Peyer's patch (tissue), 4 donors: ENCODE data around the gene GAN. TPM values are rescaled to one million over a fixed set of nuclear protein-coding genes. Genes with fewer than 3 reads are reported as not detected.
A peak's percentile ranks its signal among the peaks of the same experiment; 100 is the strongest.
"Not testable (repeated sequence)": the region's sequence is repeated elsewhere in the genome, so short reads cannot be mapped to it uniquely, and the experiment has no call there.

Experiments
- DNase-seq, 3 donors: peaks; one replicate each; pipeline ENCODE4 v3.0.0-alpha.2; 2017 to 2019
- H3K27ac ChIP-seq, 4 donors: fragments of 200-600 bp; sonication (generic); one replicate each; pipeline ENCODE4 v1.5.1; 2016 to 2019
- H3K27me3 ChIP-seq, 2 donors: fragments of 200-600 bp; sonication (generic); one replicate each; pipeline ENCODE4 v1.5.1; 2019
- H3K36me3 ChIP-seq, 3 donors: fragments of 200-600 bp; sonication (generic); one replicate each; pipeline ENCODE4 v1.5.1; 2016 to 2019
- H3K4me1 ChIP-seq, 4 donors: fragments of 200-600 bp; sonication (generic); one replicate each; pipeline ENCODE4 v1.5.1; 2016 to 2019
- H3K4me3 ChIP-seq, 4 donors: fragments of 200-600 bp; sonication (generic); 1 replicate in 3 of 4; 2 replicates in 1 of 4; pipeline ENCODE4 v1.5.1; 2016 to 2019; ENCODE audit warnings: mild to moderate bottlenecking in 1 of 4
- H3K9me3 ChIP-seq, 4 donors: fragments of 200-600 bp; sonication (generic); one replicate each; pipeline ENCODE4 v1.5.1; 2016 to 2019; ENCODE audit warnings: mild to moderate bottlenecking in 1 of 4
- CTCF ChIP-seq, 6 experiments: fragments of 450-650 bp in 4 of 6; fragments of 200-600 bp in 2 of 6; sonication (generic) in 1 of 6; IDR thresholded peaks; one replicate each; pipeline ENCODE4 v1.5.1; 2017 to 2019; ENCODE audit warnings: antibody characterized with exemption in 6 of 6, mild to moderate bottlenecking in 3 of 6, moderate library complexity in 1 of 6
- POLR2A ChIP-seq, 2 donors: fragments of 450-650 bp; IDR thresholded peaks; one replicate each; pipeline ENCODE4 v1.5.1; 2017; ENCODE audit warnings: antibody characterized with exemption in 2 of 2, mild to moderate bottlenecking in 2 of 2, moderate library complexity in 2 of 2
- total RNA-seq, 4 donors: library from RNA; depleted of rRNA; stranded (reverse); fragments of >200 nt; gene quantifications; one replicate each; pipeline ENCODE4 v1.1.0, GENCODE V29; 2016

GAN gene
- total RNA-seq, 4 donors from 2014 or later = 7.4 to 15.2 (median 11.9) TPM

- Histone ChIP-seq H3K36me3 (no peaks in the 10 kb centered on the region), H3K4me1 (peaks cover 0 to 9% (median 3%) of the 10 kb centered on the region in 4 donors), H3K27me3 (no peaks in the 10 kb centered on the region), H3K9me3 (peaks cover 0 to 5% (median 0%) of the 10 kb centered on the region in 4 donors), H3K27ac (no peak overlapping the region), H3K4me3 (no peak overlapping the region)
- no peak for TF ChIP-seq POLR2A (IDR thresholded peaks at IDR 0.05)
- TF ChIP-seq CTCF (IDR thresholded peaks at IDR 0.05) = no peak
- peak in 1 of 3 donors; percentile 49 for DNase-seq
Measured at GRCh38 chr16:81401035-81401950, 86.5 kb downstream of the GAN start.

GRCh38 chr16:81403208-81403600 is 88.4 kb downstream of the GAN start:
- H3K9me3 ChIP-seq = peaks cover 0 to 5% (median 0%) of the 10 kb centered on the region in 4 donors

GRCh38 chr16:81403601-81404391 is 89.0 kb downstream of the GAN start:
- Histone ChIP-seq H3K27me3 (no peaks in the 10 kb centered on the region), H3K4me3 (peak overlapping the region; percentile 7 to 41 (median 36)), H3K27ac (no peak overlapping the region), H3K9me3 (peaks cover 0 to 5% (median 0%) of the 10 kb centered on the region in 4 donors), H3K4me1 (peaks cover 0 to 9% (median 3%) of the 10 kb centered on the region in 4 donors), H3K36me3 (no peaks in the 10 kb centered on the region)
- TF ChIP-seq CTCF (IDR thresholded peaks at IDR 0.05) (peak; percentile 91 to 98 (median 96)), POLR2A (IDR thresholded peaks at IDR 0.05) (no peak)
- DNase-seq = peak; percentile 88 to 95 (median 92)

More at GRCh38 chr16:81403208-81403600, 88.4 kb downstream of the GAN start:
- H3K27ac ChIP-seq = no peak overlapping the region
- H3K27me3 ChIP-seq = no peaks in the 10 kb centered on the region
- H3K4me1 ChIP-seq = peaks cover 0 to 9% (median 3%) of the 10 kb centered on the region in 4 donors
- TF ChIP-seq CTCF (IDR thresholded peaks at IDR 0.05) (no peak), POLR2A (IDR thresholded peaks at IDR 0.05) (no peak)
- H3K4me3 ChIP-seq = no peak overlapping the region
- no peak for DNase-seq
- no peaks in the 10 kb centered on the region for H3K36me3 ChIP-seq

GRCh38 chr16:81405002-81405401 is 90.2 kb downstream of the GAN start:
- not testable (repeated sequence) for H3K4me3 ChIP-seq, H3K9me3 ChIP-seq, DNase-seq, H3K4me1 ChIP-seq, H3K36me3 ChIP-seq, H3K27me3 ChIP-seq, H3K27ac ChIP-seq

GRCh38 chr16:81405702-81406113 is 90.9 kb downstream of the GAN start:
- H3K9me3 ChIP-seq = no peaks in the 10 kb centered on the region
- no peak overlapping the region for H3K4me3 ChIP-seq
- H3K4me1 ChIP-seq = peaks cover 0 to 9% (median 3%) of the 10 kb centered on the region in 4 donors
- H3K27ac ChIP-seq = no peak overlapping the region
- no peaks in the 10 kb centered on the region for H3K27me3 ChIP-seq
- H3K36me3 ChIP-seq = no peaks in the 10 kb centered on the region
- no peak for TF ChIP-seq POLR2A (IDR thresholded peaks at IDR 0.05)
- TF ChIP-seq CTCF (IDR thresholded peaks at IDR 0.05) = peak in 3 of 6 experiments; percentile 28 to 37 (median 35)
- DNase-seq = peak in 2 of 3 donors; percentile 60 to 67
